Right ventricle myocardium superior (tissue), 1 donor: ENCODE data around the gene RETREG2. TPM values are rescaled to one million over a fixed set of nuclear protein-coding genes. Genes with fewer than 3 reads are reported as not detected.
"Not testable (repeated sequence)": the region's sequence is repeated elsewhere in the genome, so short reads cannot be mapped to it uniquely, and the experiment has no call there.

Source experiments
- ATAC-seq: fragments of 200-7000 bp; cut with Tn5 transposase; one replicate; pipeline ENCODE4 v1.9.1; 2020; ENCODE audit warnings: mild to moderate bottlenecking; ENCODE audit not compliant: poor library complexity
- DNase-seq: peaks from one replicate; pipeline ENCODE4 v3.0.0-alpha.2; 2020
- intact Hi-C: fragments of 100-400 bp; cut with DNase I; formaldehyde crosslinking; loops from one replicate; pipeline ENCODE4 v1.11.2; 2022
- total RNA-seq: library from RNA; stranded (reverse); fragmentation: NEBNext Ultra II Directional; extraction: Animal tissue kit (Norgen Biotek cat#: 25700); gene quantifications from one replicate; pipeline ENCODE4 v1.2.1, GENCODE V29; 2021
- donor health status: DM: no; HTN: yes; CAD: no; lungs with severe emphysema.

Gene RETREG2
- total RNA-seq, 1 donor from 2014 or later: 36.8 TPM

DNA sequence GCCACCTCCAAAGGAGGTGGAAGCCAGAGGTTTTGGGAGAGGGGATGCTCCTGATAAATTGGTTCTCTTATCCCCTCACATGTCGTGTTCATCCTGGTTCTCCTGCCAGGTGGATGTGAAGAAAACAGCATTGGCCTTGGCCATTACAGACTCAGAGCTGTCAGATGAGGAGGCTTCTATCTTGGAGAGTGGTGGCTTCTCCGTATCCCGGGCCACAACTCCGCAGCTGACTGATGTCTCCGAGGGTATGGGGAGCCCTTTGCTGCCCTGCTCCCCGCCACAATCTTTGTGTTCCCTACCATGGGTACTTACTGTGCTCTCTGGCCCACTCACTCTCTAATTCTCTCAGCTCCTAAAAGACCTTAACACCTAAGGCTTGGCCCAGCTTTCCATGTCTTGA lies 3.5 kb downstream of the RETREG2 start:
- no peak for DNase-seq
- no peak for ATAC-seq
- intact Hi-C loops: no loop called here

DNA sequence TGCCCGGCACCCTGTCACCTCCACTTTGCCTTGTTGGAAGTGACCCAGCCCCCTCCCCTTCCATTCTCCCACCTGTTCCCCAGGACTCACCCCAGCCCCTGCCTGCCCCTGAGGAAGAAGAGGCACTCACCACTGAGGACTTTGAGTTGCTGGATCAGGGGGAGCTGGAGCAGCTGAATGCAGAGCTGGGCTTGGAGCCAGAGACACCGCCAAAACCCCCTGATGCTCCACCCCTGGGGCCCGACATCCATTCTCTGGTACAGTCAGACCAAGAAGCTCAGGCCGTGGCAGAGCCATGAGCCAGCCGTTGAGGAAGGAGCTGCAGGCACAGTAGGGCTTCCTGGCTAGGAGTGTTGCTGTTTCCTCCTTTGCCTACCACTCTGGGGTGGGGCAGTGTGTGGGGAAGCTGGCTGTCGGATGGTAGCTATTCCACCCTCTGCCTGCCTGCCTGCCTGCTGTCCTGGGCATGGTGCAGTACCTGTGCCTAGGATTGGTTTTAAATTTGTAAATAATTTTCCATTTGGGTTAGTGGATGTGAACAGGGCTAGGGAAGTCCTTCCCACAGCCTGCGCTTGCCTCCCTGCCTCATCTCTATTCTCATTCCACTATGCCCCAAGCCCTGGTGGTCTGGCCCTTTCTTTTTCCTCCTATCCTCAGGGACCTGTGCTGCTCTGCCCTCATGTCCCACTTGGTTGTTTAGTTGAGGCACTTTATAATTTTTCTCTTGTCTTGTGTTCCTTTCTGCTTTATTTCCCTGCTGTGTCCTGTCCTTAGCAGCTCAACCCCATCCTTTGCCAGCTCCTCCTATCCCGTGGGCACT lies 4.5 kb downstream of the RETREG2 start:
- intact Hi-C loops: no loop called here
- no peak for DNase-seq
- ATAC-seq: no peak

DNA sequence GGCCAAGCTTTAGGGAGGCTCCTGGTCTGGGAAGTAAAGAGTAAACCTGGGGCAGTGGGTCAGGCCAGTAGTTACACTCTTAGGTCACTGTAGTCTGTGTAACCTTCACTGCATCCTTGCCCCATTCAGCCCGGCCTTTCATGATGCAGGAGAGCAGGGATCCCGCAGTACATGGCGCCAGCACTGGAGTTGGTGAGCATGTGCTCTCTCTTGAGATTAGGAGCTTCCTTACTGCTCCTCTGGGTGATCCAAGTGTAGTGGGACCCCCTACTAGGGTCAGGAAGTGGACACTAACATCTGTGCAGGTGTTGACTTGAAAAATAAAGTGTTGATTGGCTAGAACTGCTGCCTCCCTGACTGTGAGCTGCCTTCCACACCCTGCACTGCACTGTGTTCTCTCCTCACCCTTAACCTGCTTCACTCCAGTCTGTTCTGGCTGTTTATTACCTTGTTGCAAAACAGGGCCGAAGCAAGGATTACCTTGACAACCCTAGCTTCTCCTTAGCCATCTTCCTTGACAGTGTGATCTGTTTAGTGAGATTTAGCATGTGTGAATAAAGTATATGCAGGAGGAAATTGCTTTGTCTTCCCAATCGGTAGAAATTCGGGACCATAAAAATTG lies 5.2 kb downstream of the RETREG2 start:
- DNase-seq (no peak), ATAC-seq (no peak)
- intact Hi-C loops: no loop called here

DNA sequence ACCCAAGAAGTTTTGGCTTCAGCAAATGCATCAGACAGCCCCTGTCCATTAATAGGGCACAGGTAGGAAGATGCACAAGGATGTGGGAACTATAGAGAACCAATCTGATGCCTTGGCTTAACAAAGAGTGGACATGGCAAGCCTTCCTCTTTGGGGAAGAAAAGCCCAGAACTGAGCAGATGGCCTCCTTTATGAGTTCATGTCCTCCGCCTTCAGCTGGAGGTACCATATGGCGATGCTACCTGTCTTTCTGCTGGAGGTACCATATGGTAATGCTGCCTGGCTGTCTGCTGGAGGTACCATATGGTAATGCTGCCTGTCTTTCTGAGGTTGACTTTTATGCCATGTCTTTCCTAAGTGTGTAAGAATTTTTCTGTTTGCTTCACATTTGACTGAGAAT lies 6.0 kb downstream of the RETREG2 start:
- DNase-seq (no peak), ATAC-seq (no peak)
- intact Hi-C loops: no loop called here

DNA sequence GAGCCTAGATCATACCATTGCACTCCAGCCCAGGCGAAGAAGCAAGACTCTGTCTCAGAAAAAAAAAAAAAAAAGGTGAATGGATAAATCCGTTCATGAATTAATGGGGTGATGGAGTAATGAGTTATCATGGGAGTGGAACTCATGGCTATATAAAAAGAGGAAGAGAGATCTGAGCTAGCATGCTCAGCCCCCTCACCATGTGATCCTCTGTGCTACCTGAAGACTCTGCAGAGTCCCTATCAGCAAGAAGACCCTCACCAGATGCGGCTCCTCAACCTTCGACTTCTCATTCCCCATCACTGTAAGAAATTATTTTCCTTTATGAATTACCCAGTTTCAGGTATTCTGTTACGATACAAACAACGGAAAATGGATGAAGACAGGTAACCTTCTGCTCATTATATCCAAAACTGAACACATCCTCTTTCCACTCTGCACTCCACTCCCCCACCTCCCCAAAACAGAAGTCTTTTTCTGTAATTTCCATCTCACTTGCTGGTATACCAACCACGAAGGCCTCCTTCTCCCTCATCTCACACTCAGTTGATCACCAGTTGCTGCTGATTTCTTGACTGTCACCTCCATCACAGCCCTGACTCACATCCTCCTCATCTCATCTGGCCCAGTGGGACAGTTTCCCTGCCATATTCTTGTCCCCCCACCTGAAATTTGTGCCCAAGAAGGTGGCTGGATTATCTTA lies 8.8 kb downstream of the RETREG2 start:
- DNase-seq: no peak
- ATAC-seq: no peak
- intact Hi-C loops: no loop called here

DNA sequence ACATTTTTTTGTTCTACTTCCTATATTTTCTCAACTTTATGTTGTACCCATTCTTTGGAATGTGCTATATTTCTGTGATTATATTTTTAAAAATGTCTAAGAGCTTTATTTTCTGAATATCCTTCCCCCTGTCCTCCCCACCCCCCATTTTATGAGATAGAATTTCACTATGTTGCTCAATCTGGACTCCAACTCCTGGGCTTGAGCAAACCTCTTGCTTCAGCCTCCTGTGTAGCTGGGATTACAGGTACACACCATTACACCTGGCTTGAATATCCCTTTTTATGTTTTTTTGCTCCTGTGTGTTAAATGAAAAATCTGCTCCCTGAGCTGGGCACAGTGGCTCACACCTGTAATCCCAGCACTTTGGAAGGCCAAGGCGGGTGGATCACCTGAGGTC lies 19.3 kb downstream of the RETREG2 start:
- intact Hi-C loops: no loop called here
- DNase-seq: no peak
- ATAC-seq: no peak

DNA sequence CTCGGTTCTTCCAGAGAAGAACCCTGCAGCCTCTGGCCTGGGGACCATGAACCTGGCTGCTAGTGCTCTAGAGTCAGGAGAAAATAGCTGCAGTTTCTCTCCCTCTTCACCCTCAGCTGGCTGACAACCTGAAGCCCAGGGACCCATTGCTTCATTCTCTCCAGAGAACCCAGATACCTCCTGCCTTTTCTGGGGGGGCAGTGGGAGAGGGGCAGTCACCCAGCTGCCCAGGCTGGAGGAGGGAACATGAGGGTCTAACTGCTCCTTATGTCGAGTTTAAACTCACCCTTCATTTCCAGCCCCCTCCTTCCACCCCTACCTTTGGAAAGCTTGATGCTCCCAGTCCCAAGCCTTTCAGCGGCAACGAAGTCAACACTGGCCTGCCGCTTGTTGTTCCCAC lies 20.9 kb downstream of the RETREG2 start:
- DNase-seq (no peak), ATAC-seq (no peak)
- intact Hi-C loops: no loop called here

DNA sequence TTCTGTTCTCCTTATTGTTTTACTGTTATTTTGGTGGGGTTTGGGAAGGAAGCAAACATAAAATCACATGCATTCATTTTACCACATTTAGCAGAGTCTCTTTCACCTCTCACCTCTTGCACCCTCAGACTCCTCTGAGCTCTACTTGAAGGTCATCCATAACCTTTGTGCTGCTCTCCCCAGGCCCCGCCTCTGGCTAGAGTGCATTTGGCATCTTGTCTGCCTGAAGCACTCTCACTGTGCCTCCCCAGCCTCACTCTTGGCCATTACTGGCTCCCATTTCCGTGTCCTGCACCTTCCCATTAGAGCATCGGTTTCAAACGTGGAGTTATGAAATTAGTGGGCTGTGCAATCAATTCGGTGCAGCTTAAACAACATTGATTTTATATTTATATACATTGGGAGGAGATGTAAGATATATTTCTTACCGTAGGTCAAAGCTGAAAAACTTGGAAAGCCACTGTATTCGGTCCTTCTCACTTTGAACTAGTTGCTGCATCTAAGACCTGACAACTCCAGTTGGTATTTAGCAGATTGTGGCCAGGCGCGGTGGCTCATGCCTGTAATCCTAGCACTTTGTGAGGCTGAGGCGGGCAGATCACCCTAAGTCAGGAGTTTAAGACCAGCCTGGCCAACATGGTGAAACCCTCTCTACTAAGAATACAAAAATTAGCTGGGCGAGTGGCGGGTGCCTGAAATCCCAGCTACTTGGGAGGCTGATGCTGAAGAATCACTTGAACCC lies 21.6 kb downstream of the RETREG2 start:
- DNase-seq (no peak), ATAC-seq (no peak)
- intact Hi-C loops: no loop called here

DNA sequence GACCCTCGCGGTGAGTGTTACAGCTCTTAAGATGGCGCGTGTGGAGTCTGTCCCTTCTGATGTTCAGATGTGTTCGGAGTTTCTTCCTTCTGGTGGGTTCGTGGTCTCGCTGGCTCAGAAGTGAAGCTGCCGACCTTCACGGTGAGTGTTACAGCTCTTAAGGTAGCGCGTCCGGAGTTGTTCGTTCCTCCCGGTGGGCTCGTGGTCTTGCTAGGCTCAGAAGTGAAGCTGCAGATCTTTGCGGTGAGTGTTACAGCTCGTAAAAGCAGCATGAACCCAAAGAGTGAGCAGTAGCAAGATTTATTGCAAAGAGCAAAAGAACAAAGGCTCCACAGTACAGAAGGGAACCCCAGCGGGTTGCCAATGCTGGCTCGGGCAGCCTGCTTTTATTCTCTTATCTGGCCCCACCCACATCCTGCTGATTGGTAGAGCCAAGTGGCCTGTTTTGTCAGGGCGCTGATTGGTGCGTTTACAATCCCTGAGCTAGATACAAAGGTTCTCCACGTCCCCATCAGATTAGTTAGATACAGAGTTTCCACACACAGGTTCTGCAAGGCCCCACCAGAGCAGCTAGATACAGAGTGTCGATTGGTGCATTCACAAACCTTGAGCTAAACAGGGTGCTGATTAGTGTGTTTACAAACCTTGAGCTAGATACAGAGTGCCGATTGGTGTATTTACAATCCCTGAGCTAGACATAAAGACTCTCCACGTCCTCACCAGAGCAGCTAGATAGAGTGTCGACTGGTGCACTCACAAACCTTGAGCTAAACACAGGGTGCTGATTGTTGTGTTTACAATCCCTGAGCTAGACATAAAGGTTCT lies 22.6 kb downstream of the RETREG2 start:
- intact Hi-C loops, DNase-seq, ATAC-seq: not testable (repeated sequence)

DNA sequence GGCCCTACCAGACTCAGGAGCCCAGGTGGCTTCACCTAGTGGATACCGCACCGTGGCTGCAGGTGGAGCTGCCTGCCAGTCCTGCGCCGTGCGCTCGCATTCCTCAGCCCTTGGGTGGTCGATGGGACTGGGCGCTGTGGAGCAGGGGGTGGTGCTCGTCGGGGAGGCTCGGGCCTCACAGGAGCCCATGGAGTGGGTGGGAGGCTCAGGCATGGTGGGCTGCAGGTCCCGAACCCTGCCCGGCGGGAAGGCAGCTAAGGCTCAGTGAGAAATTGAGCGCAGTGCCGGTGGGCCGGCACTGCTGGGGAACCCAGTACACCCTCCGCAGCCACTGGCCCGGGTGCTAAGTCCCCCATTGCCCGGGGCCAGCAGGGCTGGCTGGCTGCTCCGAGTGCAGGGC lies 23.3 kb downstream of the RETREG2 start:
- ATAC-seq, DNase-seq, intact Hi-C loops: not testable (repeated sequence)

DNA sequence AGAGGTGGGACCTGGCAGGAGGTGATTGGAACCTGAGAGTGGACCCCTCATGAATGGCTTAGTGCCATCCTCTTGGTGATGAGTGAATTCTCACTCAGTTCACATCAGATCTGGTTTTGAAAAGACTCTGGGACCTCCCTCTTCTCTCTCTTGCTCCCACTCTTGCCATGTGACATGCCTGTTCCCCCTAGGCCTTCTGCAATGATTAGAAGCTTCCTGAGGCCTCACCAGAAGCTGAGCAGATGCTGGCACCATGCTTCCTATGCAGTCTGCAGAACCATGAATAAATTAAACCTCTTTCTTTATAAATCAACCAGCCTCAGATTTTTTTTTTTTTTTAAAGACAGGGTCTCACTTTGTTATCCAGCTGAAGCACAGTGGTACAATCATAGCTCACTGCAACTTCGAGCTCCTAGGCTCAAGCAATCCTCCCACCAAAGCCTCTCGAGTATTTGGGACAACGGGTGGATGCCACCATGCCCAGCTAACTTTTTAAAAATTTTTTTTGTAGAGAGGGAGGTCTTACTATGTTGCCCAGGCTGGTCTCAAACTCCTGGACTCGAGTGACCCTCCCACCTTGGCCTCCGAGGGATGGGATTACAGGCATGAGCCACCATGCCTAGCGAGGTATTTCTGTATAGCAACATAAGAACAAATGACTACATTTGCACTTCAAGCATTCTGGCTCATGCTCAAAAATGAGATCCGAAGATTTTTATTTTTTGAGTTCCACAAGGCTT lies 26.5 kb downstream of the RETREG2 start:
- intact Hi-C loops: no loop called here
- ATAC-seq (no peak), DNase-seq (no peak)

DNA sequence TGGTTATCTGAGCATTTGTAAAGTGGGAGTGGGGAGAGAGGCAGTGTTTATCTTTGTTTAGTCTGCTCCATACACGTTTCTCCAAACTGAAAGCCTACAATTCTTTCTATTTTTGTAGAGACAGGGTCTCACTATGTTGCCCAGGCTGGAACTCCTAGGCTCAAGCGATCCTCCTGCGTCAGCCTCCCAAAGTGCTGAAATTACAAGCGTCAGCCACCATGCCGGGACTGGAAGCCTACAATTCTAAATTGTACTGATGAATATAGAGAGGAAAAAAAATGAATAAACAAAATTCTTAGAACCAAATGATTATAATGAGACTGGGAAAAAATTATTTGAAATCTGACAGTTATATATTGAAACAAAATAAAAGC lies 27.1 kb downstream of the RETREG2 start:
- no peak for DNase-seq
- intact Hi-C loops: no loop called here
- ATAC-seq: no peak

DNA sequence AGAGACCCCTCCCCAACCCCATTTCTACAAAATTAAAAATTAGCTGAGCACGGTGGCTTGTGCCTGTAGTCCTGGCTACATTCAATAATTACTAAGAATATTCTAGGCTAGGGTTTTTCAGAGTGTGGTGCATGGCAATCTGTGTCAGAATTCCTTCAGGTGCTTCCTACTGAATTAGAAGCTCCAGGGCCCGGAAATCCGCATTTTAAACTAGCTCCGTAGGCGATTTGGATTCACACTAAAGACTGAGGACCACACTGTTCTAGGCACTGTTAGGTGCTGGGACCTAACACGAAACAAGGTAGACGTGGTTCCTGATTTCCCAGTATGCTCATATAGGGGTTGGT lies 27.9 kb downstream of the RETREG2 start:
- ATAC-seq: no peak
- intact Hi-C loops: no loop called here
- DNase-seq: no peak

DNA sequence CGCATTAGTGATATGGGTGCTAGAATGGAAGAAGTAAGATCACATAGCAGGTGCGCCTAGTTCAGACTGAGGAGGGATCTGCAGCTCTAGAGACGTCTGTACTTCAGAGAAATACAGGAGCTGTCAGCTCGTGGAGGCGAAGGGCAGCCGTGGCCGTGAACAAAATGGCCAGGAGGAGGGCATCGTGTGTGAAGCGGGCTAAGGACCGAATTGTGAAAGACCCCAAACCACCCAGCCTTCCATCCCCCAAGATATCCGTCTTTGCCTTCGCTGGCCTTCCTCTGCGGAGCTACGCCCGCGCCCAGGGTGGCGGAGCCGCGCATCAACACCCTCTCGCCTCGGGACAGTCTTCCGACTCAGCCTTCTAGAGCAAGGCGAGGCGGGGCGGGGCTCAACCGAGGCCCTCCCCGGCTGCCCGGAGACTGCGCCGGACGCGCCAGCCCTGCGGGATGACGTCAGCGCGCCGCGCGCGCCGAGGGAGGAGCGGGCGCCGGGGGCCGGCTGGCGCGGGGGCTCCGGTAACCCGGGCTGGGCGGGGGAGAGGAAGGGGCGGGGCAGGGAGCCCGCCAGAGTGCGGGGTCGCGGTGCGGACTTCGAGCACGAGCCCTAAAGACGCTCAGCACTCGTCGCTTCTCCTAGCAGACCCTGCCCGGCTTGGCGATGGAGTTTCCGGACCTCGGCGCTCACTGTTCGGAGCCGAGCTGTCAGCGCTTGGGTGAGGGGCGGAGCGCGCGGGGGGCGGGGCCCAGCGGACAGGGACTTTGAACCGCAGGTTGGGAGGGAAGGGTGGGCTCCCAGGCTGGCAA lies 28.5 kb downstream of the RETREG2 start, which contains the start of gene ZFAND2B:
Gene ZFAND2B, plus strand, starts transcription at position 455 of the 806 bp plus-strand sequence. Its CDS starts 206 bp downstream, at position 661.
- peak; percentile 97 for DNase-seq
- intact Hi-C loops: no loop called here
- ATAC-seq: peak; percentile 98

DNA sequence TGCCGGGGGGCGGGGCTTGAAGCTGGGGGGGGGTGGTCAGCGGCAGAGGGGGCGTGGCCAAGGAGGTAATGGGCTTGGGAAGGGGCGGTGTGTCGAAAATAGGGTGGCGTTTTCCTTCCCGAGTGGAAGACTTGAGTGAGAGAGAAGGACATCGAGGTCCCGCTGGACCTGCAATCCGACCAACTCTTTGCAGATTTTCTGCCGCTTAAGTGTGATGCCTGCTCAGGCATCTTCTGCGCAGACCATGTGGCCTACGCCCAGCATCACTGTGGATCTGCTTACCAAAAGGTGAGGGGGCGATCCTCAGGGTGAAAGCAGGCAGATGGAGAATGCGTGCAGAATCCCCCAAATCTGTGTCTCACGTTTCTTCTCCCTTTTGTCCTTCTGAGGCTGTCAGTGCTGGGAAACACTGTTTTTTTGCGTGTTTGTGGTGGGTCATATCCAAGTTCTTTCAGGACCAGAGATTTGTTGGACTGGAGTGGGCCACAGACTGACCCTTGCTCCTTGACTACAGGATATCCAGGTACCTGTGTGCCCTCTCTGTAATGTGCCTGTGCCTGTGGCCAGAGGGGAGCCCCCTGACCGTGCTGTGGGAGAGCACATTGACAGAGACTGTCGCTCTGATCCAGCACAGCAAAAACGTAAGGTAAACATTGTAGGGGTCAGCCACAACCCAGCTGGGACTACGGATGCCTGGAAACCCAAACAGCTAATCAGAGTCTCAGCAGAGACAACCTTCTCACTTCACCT lies 29.2 kb downstream of the RETREG2 start:
- DNase-seq (no peak), ATAC-seq (no peak)
- intact Hi-C loops: no loop called here
